Measurements from ENCODE around the gene SLC35E2B. TPM values are rescaled to one million over a fixed set of nuclear protein-coding genes. Genes with fewer than 3 reads are reported as not detected.

The SLC35E2B gene
- polyA plus RNA-seq, 3 donors, result 12.2 to 29.2 (median 17.7) TPM

GRCh38 chr1:1684031-1684681, 8.4 kb downstream of the SLC35E2B start:
- Mint-ChIP-seq H3K4me3 (no peak overlapping the region), H3K4me1 (peaks cover 19% of the 10 kb centered on the region), H3K9me3 (peaks cover 0 to 2% (median 0%) of the 10 kb centered on the region in 7 donors), H3K27me3 (ENCODE audit: low read depth in 3 of 3) (peaks cover 0 to 4% (median 0%) of the 10 kb centered on the region in 3 donors), H3K27ac (peak overlapping the region in 3 of 7 donors; percentile 51 to 67 (median 66)), H3K36me3 (peaks cover 20 to 47% of the 10 kb centered on the region in 2 donors)
- Histone ChIP-seq H3K27me3 (ENCODE audit: control insufficient read depth in 2 of 2, insufficient read depth in 2 of 2, low read length in 2 of 2) (no peaks in the 10 kb centered on the region), H3K9me3 (replicated peaks in 1 of 2; ENCODE audit: control insufficient read depth in 1 of 2, insufficient read depth in 1 of 2, low read length in 2 of 2) (no peaks in the 10 kb centered on the region), H2AFZ (ENCODE audit: insufficient read depth, low read depth, low read length, poor library complexity, severe bottlenecking) (no peak overlapping the region), H3K9ac (ENCODE audit: insufficient read depth, low read length, poor library complexity, severe bottlenecking) (no peak overlapping the region), H3K27ac (ENCODE audit: low read depth in 1 of 2, low read length in 2 of 2) (no peak overlapping the region), H3K4me2 (replicated peaks; ENCODE audit: extremely low read depth, low read length, poor library complexity, severe bottlenecking) (no peak overlapping the region), H3K4me1 (ENCODE audit: control insufficient read depth in 1 of 2, insufficient read depth in 2 of 2, low read length in 2 of 2) (peaks cover 18 to 20% of the 10 kb centered on the region in 2 donors), H4K20me1 (ENCODE audit: insufficient read depth, low read length) (peaks cover 64% of the 10 kb centered on the region), H3K36me3 (replicated peaks in 1 of 2; ENCODE audit: control insufficient read depth in 1 of 2, insufficient read depth in 2 of 2, low read length in 2 of 2) (peaks cover 6 to 22% of the 10 kb centered on the region in 2 donors), H3K79me2 (ENCODE audit: insufficient read depth, low read length) (peaks cover 80% of the 10 kb centered on the region), H3K4me3 (replicated peaks in 1 of 3; ENCODE audit: low read depth in 2 of 3, low read length in 3 of 3) (no peak overlapping the region)
- TF ChIP-seq, protein P1, sequence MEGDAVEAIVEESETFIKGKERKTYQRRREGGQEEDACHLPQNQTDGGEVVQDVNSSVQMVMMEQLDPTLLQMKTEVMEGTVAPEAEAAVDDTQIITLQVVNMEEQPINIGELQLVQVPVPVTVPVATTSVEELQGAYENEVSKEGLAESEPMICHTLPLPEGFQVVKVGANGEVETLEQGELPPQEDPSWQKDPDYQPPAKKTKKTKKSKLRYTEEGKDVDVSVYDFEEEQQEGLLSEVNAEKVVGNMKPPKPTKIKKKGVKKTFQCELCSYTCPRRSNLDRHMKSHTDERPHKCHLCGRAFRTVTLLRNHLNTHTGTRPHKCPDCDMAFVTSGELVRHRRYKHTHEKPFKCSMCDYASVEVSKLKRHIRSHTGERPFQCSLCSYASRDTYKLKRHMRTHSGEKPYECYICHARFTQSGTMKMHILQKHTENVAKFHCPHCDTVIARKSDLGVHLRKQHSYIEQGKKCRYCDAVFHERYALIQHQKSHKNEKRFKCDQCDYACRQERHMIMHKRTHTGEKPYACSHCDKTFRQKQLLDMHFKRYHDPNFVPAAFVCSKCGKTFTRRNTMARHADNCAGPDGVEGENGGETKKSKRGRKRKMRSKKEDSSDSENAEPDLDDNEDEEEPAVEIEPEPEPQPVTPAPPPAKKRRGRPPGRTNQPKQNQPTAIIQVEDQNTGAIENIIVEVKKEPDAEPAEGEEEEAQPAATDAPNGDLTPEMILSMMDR (IDR thresholded peaks at IDR 0.05), result no peak
- intact Hi-C loops (cut with micrococcal nuclease), result loop anchor here in 1 of 2 donors (10.0 kb wide), 1 partner anchor 109 kb away; the partner anchor contains the start of gene SSU72
- DNase-seq, result no peak
- WGBS (ENCODE audit: insufficient coverage), result 96% methylated on average over 23 of the region's 28 CpGs

- peaks cover 6 to 22% of the 10 kb centered on the region in 2 donors for H3K36me3 ChIP-seq (replicated peaks in 1 of 2; ENCODE audit: control insufficient read depth in 1 of 2, insufficient read depth in 2 of 2, low read length in 2 of 2)
- Mint-ChIP-seq H3K4me1 (peaks cover 23% of the 10 kb centered on the region), H3K4me3 (no peak overlapping the region), H3K36me3 (peaks cover 18 to 49% of the 10 kb centered on the region in 2 donors), H3K27ac (peak overlapping the region in 3 of 7 donors; percentile 36 to 72 (median 41)), H3K27me3 (ENCODE audit: low read depth in 3 of 3) (peaks cover 0 to 4% (median 0%) of the 10 kb centered on the region in 3 donors), H3K9me3 (peaks cover 0 to 2% (median 0%) of the 10 kb centered on the region in 7 donors)
- DNase-seq, result no peak
- peaks cover 18 to 20% of the 10 kb centered on the region in 2 donors for H3K4me1 ChIP-seq (ENCODE audit: control insufficient read depth in 1 of 2, insufficient read depth in 2 of 2, low read length in 2 of 2)
- H4K20me1 ChIP-seq (ENCODE audit: insufficient read depth, low read length), result peaks cover 72% of the 10 kb centered on the region
- H3K27ac ChIP-seq (ENCODE audit: low read depth in 1 of 2, low read length in 2 of 2), result no peak overlapping the region
- no peaks in the 10 kb centered on the region for H3K27me3 ChIP-seq (ENCODE audit: control insufficient read depth in 2 of 2, insufficient read depth in 2 of 2, low read length in 2 of 2)
- H3K4me3 ChIP-seq (replicated peaks in 1 of 3; ENCODE audit: low read depth in 2 of 3, low read length in 3 of 3), result no peak overlapping the region
- peaks cover 84% of the 10 kb centered on the region for H3K79me2 ChIP-seq (ENCODE audit: insufficient read depth, low read length)
- intact Hi-C loops (cut with micrococcal nuclease), result loop anchor here in 1 of 2 donors (10.0 kb wide), 1 partner anchor 109 kb away; the partner anchor contains the start of gene SSU72
- TF ChIP-seq, protein P1 (IDR thresholded peaks at IDR 0.05), result no peak
- WGBS (ENCODE audit: insufficient coverage), result 98% methylated on average over 23 of the region's 26 CpGs
- no peak overlapping the region for H2AFZ ChIP-seq (ENCODE audit: insufficient read depth, low read depth, low read length, poor library complexity, severe bottlenecking)
- H3K9ac ChIP-seq (ENCODE audit: insufficient read depth, low read length, poor library complexity, severe bottlenecking), result no peak overlapping the region
- no peak overlapping the region for H3K4me2 ChIP-seq (replicated peaks; ENCODE audit: extremely low read depth, low read length, poor library complexity, severe bottlenecking)
- no peaks in the 10 kb centered on the region for H3K9me3 ChIP-seq (replicated peaks in 1 of 2; ENCODE audit: control insufficient read depth in 1 of 2, insufficient read depth in 1 of 2, low read length in 2 of 2)
Measured at GRCh38 chr1:1683104-1683905, 9.3 kb downstream of the SLC35E2B start.

Measured in CD14-positive monocyte (primary cell).